Measurements from ENCODE around the gene LMBR1.

DNA sequence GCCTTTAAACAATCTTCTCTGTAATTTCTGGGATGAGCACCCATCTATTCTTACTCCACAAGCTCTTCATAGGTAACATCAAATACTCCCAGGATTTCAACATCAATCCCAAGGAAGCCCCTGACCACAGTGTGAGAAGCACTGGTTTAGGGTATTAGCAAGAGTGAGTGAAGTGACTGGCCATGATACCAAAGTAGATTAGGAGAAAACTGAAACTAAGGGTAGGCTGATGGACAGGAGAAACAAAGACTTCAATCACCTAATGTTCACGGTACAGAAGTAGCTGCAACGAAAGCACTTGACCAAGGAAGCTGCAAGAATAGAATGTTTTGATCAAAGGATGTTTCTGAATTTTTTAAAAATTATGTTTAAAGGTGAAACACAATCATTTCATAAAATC is 49.8 kb downstream of the LMBR1 start:
- TF ChIP-seq, protein P1, sequence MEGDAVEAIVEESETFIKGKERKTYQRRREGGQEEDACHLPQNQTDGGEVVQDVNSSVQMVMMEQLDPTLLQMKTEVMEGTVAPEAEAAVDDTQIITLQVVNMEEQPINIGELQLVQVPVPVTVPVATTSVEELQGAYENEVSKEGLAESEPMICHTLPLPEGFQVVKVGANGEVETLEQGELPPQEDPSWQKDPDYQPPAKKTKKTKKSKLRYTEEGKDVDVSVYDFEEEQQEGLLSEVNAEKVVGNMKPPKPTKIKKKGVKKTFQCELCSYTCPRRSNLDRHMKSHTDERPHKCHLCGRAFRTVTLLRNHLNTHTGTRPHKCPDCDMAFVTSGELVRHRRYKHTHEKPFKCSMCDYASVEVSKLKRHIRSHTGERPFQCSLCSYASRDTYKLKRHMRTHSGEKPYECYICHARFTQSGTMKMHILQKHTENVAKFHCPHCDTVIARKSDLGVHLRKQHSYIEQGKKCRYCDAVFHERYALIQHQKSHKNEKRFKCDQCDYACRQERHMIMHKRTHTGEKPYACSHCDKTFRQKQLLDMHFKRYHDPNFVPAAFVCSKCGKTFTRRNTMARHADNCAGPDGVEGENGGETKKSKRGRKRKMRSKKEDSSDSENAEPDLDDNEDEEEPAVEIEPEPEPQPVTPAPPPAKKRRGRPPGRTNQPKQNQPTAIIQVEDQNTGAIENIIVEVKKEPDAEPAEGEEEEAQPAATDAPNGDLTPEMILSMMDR (IDR thresholded peaks at IDR 0.05; ENCODE audit: low read depth, low read length, poor library complexity, severe bottlenecking): no peak
- no peak for TF ChIP-seq EZH2phosphoT487 (IDR thresholded peaks at IDR 0.05; ENCODE audit: borderline replicate concordance, low read length)

Data from DOHH2 (cell line).